ENCODE data around the gene SNTB2. TPM values are rescaled to one million over a fixed set of nuclear protein-coding genes. Genes with fewer than 3 reads are reported as not detected.

SNTB2 gene
- total RNA-seq, 1 experiment from 2014 or later = 50.6 TPM

DNA sequence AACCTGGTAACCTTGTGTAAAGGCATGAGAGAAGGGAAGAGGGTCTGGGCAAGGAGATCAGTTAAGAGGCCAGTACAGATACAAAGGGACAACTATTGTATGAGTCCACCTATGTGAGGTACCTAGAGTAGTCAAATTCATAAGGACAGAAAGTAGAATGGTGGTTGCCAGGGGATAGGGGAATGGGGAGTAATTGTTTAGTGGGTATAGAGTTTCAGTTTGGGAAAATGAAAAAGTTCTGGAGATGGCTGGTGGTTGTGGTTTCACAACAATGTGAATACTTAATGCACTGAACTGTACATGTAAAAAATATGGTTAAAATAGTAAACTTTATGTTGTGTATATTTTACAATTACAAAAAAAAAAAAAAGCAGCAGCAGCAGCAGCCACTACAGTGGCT lies 49.4 kb downstream of the SNTB2 start:
- H3K27ac Mint-ChIP-seq (ENCODE audit: unreplicated experiment) = no peak overlapping the region
- no peaks in the 10 kb centered on the region for H3K4me1 Mint-ChIP-seq (ENCODE audit: low read depth, unreplicated experiment)
- no peaks in the 10 kb centered on the region for H3K9me3 Mint-ChIP-seq (ENCODE audit: unreplicated experiment)
- no TSS peak for BruUV-seq (replicated peaks)
- TF ChIP-seq, protein P1, sequence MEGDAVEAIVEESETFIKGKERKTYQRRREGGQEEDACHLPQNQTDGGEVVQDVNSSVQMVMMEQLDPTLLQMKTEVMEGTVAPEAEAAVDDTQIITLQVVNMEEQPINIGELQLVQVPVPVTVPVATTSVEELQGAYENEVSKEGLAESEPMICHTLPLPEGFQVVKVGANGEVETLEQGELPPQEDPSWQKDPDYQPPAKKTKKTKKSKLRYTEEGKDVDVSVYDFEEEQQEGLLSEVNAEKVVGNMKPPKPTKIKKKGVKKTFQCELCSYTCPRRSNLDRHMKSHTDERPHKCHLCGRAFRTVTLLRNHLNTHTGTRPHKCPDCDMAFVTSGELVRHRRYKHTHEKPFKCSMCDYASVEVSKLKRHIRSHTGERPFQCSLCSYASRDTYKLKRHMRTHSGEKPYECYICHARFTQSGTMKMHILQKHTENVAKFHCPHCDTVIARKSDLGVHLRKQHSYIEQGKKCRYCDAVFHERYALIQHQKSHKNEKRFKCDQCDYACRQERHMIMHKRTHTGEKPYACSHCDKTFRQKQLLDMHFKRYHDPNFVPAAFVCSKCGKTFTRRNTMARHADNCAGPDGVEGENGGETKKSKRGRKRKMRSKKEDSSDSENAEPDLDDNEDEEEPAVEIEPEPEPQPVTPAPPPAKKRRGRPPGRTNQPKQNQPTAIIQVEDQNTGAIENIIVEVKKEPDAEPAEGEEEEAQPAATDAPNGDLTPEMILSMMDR (IDR thresholded peaks at IDR 0.05; ENCODE audit: insufficient read depth in 1 of 2, low read depth in 1 of 2, low read length in 1 of 2, severe bottlenecking in 1 of 2, unreplicated experiment in 1 of 2) = no peak
- Histone ChIP-seq H3K9me3 (no peaks in the 10 kb centered on the region), H3K4me1 (no peaks in the 10 kb centered on the region; the same call in 1 of the 2 replicates), H3K4me3 (ENCODE audit: low read depth, low read length) (no peak overlapping the region), H3K36me3 (ENCODE audit: control insufficient read depth, insufficient read depth, low read length) (no peaks in the 10 kb centered on the region), H3K27me3 (replicated peaks; ENCODE audit: control insufficient read depth, insufficient read depth, low read length) (no peaks in the 10 kb centered on the region)
- ChIA-PET POLR2A (no interaction called here), CTCF (no interaction called here)
- DNase-seq = no peak
- no peaks in the 10 kb centered on the region for H3K27me3 Mint-ChIP-seq (ENCODE audit: insufficient read depth, unreplicated experiment)
- H3K36me3 Mint-ChIP-seq (ENCODE audit: insufficient read depth, unreplicated experiment) = peaks cover 16% of the 10 kb centered on the region
- intact Hi-C loops (cut with micrococcal nuclease; ENCODE audit: unreplicated experiment) = no loop called here
- no peak overlapping the region for H3K4me3 Mint-ChIP-seq (ENCODE audit: unreplicated experiment)

DNA sequence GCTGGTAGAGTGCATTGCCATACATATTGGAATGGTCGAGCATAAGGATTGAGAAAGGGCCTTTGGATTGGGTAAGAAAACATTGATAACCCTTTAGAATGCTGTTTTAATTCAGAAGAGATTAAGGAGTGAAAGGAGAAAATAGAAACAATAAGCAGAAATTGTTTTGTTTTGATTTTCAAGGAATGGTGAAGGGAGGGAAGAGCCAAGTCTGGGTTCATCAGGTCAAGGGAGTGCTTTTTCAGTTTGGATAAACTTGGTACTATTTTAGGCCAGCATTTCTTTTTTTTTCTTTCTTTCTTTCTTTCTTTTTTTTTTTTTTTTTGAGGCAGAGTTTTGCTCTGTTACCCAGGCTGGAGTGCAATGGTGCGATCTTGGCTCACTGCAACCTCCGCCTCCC lies 50.3 kb downstream of the SNTB2 start:
- Histone ChIP-seq H3K4me1 (no peaks in the 10 kb centered on the region; the same call in 1 of the 2 replicates), H3K4me3 (ENCODE audit: low read depth, low read length) (no peak overlapping the region), H3K9me3 (no peaks in the 10 kb centered on the region), H3K36me3 (ENCODE audit: control insufficient read depth, insufficient read depth, low read length) (no peaks in the 10 kb centered on the region), H3K27me3 (replicated peaks; ENCODE audit: control insufficient read depth, insufficient read depth, low read length) (no peaks in the 10 kb centered on the region)
- H3K4me3 Mint-ChIP-seq (ENCODE audit: unreplicated experiment) = no peak overlapping the region
- no peak for DNase-seq
- TF ChIP-seq, protein P1 (IDR thresholded peaks at IDR 0.05; ENCODE audit: insufficient read depth in 1 of 2, low read depth in 1 of 2, low read length in 1 of 2, severe bottlenecking in 1 of 2, unreplicated experiment in 1 of 2) = no peak
- H3K27me3 Mint-ChIP-seq (ENCODE audit: insufficient read depth, unreplicated experiment) = no peaks in the 10 kb centered on the region
- H3K9me3 Mint-ChIP-seq (ENCODE audit: unreplicated experiment) = no peaks in the 10 kb centered on the region
- no TSS peak for BruUV-seq (replicated peaks)
- H3K36me3 Mint-ChIP-seq (ENCODE audit: insufficient read depth, unreplicated experiment) = peaks cover 15% of the 10 kb centered on the region
- no peak overlapping the region for H3K27ac Mint-ChIP-seq (ENCODE audit: unreplicated experiment)
- intact Hi-C loops (cut with micrococcal nuclease; ENCODE audit: unreplicated experiment) = no loop called here
- H3K4me1 Mint-ChIP-seq (ENCODE audit: low read depth, unreplicated experiment) = no peaks in the 10 kb centered on the region
- POLR2A ChIA-PET = no interaction called here
- CTCF ChIA-PET = no interaction called here

DNA sequence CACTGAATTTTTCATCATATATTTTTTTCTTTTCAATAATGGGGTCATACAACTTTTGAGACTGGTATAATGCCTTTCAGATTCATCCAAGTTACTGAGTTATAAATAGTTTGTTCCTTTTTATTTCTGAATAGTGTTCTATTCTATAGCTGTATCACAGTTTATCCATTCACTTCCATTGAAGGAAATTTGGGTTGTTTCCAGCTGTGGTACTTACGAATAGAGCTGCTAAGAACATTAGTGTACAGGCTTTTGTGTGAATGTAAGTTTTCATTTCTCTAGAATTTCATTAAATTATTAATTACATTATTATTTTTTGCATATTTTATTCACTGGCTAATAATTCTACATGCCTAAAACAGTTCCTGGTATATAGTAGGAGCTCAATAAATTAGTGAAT lies 52.9 kb downstream of the SNTB2 start:
- no peak for DNase-seq
- no peaks in the 10 kb centered on the region for H3K36me3 ChIP-seq (ENCODE audit: control insufficient read depth, insufficient read depth, low read length)
- H3K4me1 ChIP-seq = no peaks in the 10 kb centered on the region
- peaks cover 7% of the 10 kb centered on the region for H3K36me3 Mint-ChIP-seq (ENCODE audit: insufficient read depth, unreplicated experiment)
- no peaks in the 10 kb centered on the region for H3K4me1 Mint-ChIP-seq (ENCODE audit: low read depth, unreplicated experiment)
- no peak overlapping the region for H3K4me3 Mint-ChIP-seq (ENCODE audit: unreplicated experiment)
- H3K9me3 ChIP-seq = no peaks in the 10 kb centered on the region
- H3K9me3 Mint-ChIP-seq (ENCODE audit: unreplicated experiment) = no peaks in the 10 kb centered on the region
- POLR2A ChIA-PET = interaction anchor here (0.5 kb wide), 1 partner anchor 1678 kb away, joined by 4 read pairs; no protein-coding TSS in a partner anchor
- no peak overlapping the region for H3K4me3 ChIP-seq (ENCODE audit: low read depth, low read length)
- intact Hi-C loops (cut with micrococcal nuclease; ENCODE audit: unreplicated experiment) = no loop called here
- no peaks in the 10 kb centered on the region for H3K27me3 ChIP-seq (replicated peaks; ENCODE audit: control insufficient read depth, insufficient read depth, low read length)
- CTCF ChIA-PET = no interaction called here
- no peaks in the 10 kb centered on the region for H3K27me3 Mint-ChIP-seq (ENCODE audit: insufficient read depth, unreplicated experiment)
- TF ChIP-seq, protein P1 (IDR thresholded peaks at IDR 0.05; ENCODE audit: insufficient read depth in 1 of 2, low read depth in 1 of 2, low read length in 1 of 2, severe bottlenecking in 1 of 2, unreplicated experiment in 1 of 2) = no peak
- BruUV-seq (replicated peaks) = no TSS peak
- H3K27ac Mint-ChIP-seq (ENCODE audit: unreplicated experiment) = no peak overlapping the region
